Cardiac fibroblast (primary cell): ENCODE results near the gene ENTHD1.

Source experiments
- DNase-seq, 2 donors: peaks; one replicate each; pipeline versions ENCODE4 v3.0.0 to v3.0.0-alpha.2; 2010; ENCODE audit warnings: low read depth in 2 of 2
- H3K4me3 ChIP-seq, 2 donors: replicated peaks in 1 of 2; 1 replicate in 1 of 2; 2 replicates in 1 of 2; pipeline ENCODE4 v1.5.1; 2011; ENCODE audit warnings: low read depth in 2 of 2, low read length in 2 of 2, mild to moderate bottlenecking in 2 of 2, moderate library complexity in 1 of 2
- TF ChIP-seq, protein P1 (sequence below): IDR thresholded peaks from one replicate; pipeline ENCODE4 v1.5.1; 2011; ENCODE audit warnings: low read depth, mild to moderate bottlenecking, low read length, inconsistent platforms

ENTHD1 gene

DNA sequence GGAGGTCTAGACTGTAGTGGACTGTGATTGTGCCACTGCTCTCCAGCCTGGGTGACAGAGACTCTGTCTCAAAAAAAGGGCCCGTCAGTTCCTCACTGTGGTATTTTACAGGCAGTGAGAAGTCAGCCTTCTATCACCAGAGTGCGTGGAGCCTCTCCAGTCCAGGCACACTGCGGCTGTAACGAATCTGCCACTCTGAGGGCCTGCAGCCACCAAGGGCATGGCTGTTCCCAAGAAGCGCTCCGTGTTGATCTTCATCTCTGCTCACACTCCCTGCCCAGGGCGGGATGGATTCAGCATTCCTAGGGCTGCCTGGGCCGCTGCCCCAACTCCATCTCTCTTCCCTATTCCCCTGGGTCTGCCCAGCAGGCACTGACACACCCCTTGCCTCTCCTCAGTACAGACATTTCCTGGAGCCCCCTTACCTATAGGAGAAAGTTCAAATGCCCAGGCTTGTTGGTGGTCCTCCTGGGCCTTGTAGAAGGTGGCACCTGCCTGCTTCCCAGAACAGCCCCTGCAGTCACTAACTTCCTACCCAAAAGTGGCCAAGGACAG is 174.6 kb downstream of the ENTHD1 start:
- DNase-seq: no peak
- TF ChIP-seq, protein P1, sequence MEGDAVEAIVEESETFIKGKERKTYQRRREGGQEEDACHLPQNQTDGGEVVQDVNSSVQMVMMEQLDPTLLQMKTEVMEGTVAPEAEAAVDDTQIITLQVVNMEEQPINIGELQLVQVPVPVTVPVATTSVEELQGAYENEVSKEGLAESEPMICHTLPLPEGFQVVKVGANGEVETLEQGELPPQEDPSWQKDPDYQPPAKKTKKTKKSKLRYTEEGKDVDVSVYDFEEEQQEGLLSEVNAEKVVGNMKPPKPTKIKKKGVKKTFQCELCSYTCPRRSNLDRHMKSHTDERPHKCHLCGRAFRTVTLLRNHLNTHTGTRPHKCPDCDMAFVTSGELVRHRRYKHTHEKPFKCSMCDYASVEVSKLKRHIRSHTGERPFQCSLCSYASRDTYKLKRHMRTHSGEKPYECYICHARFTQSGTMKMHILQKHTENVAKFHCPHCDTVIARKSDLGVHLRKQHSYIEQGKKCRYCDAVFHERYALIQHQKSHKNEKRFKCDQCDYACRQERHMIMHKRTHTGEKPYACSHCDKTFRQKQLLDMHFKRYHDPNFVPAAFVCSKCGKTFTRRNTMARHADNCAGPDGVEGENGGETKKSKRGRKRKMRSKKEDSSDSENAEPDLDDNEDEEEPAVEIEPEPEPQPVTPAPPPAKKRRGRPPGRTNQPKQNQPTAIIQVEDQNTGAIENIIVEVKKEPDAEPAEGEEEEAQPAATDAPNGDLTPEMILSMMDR: no peak

DNA sequence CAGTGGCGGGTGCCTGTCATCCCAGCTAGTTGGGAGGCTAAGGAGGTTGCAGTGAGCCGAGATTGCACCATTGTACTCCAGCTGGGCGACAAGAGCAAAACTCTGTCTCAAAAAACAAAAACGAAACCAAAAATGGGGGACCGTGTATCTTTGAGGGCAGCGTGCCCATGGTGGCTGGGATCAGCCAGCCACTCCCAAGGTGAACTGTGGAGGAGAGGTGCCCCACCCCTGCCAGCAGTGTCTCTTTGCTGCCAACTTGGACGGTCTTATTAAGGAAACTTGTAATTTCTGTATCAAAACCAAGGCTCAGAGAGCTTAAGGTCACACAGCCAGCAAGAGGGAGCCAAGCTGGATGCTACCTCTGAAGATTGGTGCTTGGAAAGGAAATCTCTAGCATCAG is 175.4 kb downstream of the ENTHD1 start:
- TF ChIP-seq, protein P1: no peak
- DNase-seq: no peak
- no peak overlapping the region for H3K4me3 ChIP-seq

More for the DNA sequence above, 174.6 kb downstream of the ENTHD1 start:
- no peak overlapping the region for H3K4me3 ChIP-seq

DNA sequence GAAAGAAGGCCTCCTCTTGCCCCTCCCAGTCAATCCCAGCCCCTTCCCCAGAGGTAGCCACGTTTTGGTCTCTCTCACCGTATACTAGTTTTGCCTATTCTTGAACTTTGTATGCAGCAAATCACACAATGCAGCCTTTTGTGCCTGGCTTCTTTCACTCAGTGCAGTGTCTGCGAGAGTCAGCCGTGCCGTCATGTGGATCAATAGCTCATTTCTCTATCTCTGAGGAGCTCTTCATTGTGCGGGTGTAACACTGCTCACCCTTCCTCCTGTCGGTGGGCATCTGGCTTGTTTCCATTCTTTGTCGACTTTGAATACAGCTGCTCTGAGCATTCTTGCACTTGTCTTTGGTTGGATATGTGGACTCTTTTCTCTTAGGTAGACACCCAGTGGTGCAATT is 176.5 kb downstream of the ENTHD1 start:
- TF ChIP-seq, protein P1: no peak
- DNase-seq: no peak

DNA sequence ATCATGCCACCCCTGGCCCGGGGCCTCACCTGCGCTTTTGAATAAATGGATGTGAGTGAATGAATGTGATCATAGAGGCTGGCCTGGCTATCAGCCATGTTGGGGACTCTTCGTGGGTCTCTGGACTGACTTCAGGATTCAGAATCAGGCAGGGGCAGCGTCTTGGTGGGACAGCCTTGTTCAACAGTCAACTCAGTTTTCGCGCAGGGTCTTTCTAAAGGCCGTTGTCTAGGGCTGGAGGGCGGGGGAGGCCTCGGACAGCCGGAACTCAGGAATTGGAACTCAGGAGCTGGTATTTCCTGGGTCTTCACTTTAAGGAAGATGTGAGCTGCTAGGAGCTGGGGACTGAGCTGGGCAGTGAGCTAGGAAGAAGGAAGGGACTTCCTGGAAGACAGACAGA is 177.0 kb downstream of the ENTHD1 start:
- no peak for DNase-seq
- no peak overlapping the region for H3K4me3 ChIP-seq
- TF ChIP-seq, protein P1: no peak

More for the DNA sequence above, 176.5 kb downstream of the ENTHD1 start:
- H3K4me3 ChIP-seq: no peak overlapping the region

DNA sequence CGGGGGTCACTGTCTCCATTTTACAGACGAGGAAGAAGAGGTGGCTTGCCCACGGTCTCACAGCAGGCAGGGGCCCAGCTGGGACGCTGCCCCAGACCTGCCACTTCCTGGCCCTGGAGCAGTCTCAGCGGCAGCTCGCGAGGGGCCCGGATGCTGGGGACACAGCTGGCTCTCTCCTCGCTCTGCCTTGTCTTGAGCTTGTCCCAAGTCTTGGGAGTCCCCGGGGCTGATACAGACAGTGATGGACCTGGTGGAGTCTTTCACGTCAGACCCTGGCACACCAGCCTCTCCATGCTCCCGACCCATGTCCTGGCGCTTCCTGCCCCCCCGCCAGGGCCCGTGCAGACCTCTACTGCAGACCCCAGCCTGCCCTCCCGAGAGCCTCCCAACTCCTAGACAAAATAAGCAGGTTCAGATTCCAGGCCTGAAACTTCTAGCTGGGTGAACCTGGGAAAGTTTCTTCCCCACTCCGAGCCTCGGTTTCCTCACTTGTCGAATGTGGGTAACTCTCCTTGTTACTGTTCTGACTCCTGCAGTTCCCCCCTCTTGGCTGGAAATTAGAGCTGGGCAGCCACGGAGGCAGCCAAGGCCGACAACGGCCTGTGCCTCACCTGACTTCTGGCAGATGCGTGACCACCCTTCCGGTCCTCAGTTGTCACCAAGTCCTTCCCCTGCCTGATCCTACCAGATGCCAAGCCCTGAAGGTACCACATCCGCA is 177.6 kb downstream of the ENTHD1 start:
- H3K4me3 ChIP-seq: no peak overlapping the region
- TF ChIP-seq, protein P1: no peak
- no peak for DNase-seq

DNA sequence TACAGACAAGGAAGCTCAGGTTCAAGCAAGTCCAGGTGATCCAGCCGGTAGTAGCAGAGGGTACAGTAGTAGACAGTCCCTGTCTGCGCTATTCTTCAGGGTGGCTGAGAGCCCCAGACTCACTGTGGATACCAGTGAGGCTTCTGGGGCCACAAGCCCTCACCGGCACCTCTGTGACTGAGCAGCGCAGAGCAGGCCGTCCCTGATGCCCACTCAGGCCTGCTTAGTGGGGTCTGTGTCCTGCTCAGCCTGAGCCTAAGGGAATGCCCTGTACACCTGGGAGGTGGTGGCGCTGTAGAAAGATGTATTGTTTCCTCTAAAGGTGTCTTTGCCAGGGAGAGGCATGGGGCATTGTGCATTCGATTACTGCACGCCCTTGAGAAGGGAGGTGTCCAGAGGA is 179.2 kb downstream of the ENTHD1 start:
- TF ChIP-seq, protein P1: no peak
- DNase-seq: no peak
- no peak overlapping the region for H3K4me3 ChIP-seq
